Bronchus fibroblast of lung (primary cell): ENCODE data around the gene SRP72. TPM values are rescaled to one million over a fixed set of nuclear protein-coding genes. Genes with fewer than 3 reads are reported as not detected.

ENCODE experiments used
- total RNA-seq: library from RNA; depleted of rRNA; stranded (reverse); fragments of >200 nt; gene quantifications from 2 replicates; pipeline ENCODE4 v1.2.3, GENCODE V29; 2015

SRP72 gene, protein sequence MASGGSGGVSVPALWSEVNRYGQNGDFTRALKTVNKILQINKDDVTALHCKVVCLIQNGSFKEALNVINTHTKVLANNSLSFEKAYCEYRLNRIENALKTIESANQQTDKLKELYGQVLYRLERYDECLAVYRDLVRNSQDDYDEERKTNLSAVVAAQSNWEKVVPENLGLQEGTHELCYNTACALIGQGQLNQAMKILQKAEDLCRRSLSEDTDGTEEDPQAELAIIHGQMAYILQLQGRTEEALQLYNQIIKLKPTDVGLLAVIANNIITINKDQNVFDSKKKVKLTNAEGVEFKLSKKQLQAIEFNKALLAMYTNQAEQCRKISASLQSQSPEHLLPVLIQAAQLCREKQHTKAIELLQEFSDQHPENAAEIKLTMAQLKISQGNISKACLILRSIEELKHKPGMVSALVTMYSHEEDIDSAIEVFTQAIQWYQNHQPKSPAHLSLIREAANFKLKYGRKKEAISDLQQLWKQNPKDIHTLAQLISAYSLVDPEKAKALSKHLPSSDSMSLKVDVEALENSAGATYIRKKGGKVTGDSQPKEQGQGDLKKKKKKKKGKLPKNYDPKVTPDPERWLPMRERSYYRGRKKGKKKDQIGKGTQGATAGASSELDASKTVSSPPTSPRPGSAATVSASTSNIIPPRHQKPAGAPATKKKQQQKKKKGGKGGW
- 61.0 and 71.2 TPM in 2 replicates for total RNA-seq

DNA sequence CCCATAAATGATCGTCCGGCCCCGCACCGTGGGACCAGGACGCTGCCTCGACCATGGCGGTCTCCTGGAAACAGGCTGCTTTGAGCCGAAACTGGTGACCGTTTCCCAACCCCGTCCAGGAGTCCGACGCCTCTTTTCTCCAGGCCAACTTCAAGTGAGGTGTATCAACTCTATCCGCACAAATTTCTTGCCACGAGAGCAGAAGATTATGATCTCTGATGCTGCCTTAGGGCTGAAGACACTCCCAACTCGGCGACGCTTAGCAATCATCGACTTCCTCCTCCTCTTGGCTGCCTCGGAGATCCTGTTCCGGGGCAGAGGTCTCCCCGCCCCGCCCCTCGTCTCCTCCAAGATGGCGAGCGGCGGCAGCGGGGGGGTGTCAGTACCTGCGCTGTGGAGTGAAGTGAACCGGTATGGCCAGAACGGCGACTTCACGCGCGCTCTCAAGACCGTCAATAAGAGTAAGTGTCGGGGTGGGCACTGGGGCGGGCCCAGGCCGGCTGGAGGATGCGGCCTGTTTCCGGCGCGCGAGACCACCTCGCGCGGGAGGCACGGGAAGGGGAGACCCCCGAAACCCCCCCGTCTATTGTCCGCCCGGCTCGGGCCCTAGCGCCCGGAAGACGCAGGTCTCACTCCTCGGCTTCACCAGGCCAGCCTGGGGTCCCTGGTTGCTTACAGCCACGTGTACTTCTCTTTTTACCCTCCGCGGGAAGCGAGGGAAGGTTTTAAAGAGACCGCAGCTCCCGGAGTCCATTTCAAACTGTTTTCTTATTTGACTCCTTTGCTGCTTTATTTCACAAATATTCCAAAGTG, at the start of gene SRP72:
Gene SRP72 (plus strand): TSS at position 334 of the 813 bp plus-strand sequence. CDS start 19 bp downstream, at position 353.

GRCh38 chr4:56435140-56435926, 32.1 kb upstream of the SRP72 start, which contains the start of gene PPAT:
Gene PPAT, minus strand, starts transcription at chr4:56435615. Its CDS starts 138 bp downstream, at chr4:56435477.

DNA sequence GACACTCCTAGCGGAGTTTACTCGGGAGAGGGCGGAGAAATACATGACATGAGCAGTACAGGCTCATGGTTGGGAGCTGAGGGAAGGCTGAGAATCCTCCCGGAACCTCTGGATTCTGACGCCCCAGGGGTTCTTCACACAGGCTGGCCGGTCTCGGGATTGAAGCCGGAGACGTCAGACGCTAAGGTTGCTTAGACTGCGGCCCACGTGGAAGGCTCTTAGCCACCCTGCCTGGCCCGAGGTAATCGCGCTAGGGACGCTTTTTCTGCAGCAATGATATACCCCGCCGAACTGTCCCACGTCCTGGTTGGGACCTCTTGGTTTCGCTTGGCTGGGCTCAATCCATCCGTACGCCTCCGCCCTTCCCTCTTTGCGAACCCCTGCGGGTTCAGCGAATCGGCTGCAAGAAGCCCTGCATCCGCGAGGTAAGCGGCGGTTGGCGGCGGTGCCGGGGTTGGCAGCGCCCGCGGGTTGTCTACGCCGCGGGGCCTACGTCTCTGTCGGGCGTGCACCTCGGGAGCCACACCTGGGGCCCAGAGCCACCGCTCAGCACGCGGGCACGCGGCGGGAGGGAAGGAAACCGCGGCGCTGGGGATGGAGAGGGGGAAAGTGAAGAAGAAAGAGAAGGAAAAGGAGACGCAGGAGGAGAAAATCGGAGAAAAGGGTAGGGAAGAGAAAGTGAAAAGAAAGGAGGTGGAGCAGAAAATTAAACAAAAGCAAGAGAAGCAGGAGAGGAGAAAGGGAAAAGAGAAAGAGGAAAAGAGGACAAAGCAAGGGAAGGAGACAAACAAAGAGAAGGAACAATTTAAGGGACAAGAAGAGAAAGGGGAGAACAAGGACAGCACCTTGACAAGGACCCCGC, 38.1 kb downstream of the SRP72 start, which contains the start of gene ARL9:
Gene ARL9 (plus strand): TSS at position 523 of the 862 bp plus-strand sequence. CDS start 72 bp downstream, at position 595.

Other genes with a start within 250 kb of the SRP72 start
- gene AASDH, start 80.1 kb upstream of the SRP72 start, total RNA-seq: 6.4 and 8.1 TPM in 2 replicates
- 11.7 and 15.3 TPM in 2 replicates for gene PPAT, start 32.0 kb upstream of the SRP72 start, total RNA-seq
- 76.7 and 106 TPM in 2 replicates for gene PAICS, start 31.4 kb upstream of the SRP72 start, total RNA-seq
- gene ARL9, start 38.2 kb downstream of the SRP72 start, total RNA-seq: 1.0 and 1.5 TPM in 2 replicates
- gene HOPX, start 213.7 kb downstream of the SRP72 start, total RNA-seq: 33.6 and 33.7 TPM in 2 replicates